HG02610 (cell line): ENCODE data around the gene BUB3.

ENCODE experiments used
- ATAC-seq: cut with Tn5 transposase; IDR thresholded peaks from one replicate; pipeline ENCODE4 v1.9.1; 2021; ENCODE audit warnings: mild to moderate bottlenecking, moderate library complexity; ENCODE audit not compliant: unreplicated experiment

Gene BUB3

GRCh38 chr10:123140983-123141390 is 13.2 kb upstream of the BUB3 start:
- ATAC-seq = no peak

GRCh38 chr10:123141791-123142700 is 12.2 kb upstream of the BUB3 start:
- ATAC-seq = no peak

GRCh38 chr10:123142701-123143161 is 11.5 kb upstream of the BUB3 start:
- no peak for ATAC-seq

- no peak for ATAC-seq
Observed at GRCh38 chr10:123143162-123143824, 10.9 kb upstream of the BUB3 start.

GRCh38 chr10:123143825-123144168 is 10.4 kb upstream of the BUB3 start:
- no peak for ATAC-seq

- no peak for ATAC-seq
Observed at GRCh38 chr10:123144697-123145541, 9.3 kb upstream of the BUB3 start.

- no peak for ATAC-seq
Observed at GRCh38 chr10:123145542-123146012, 8.6 kb upstream of the BUB3 start.

- no peak for ATAC-seq
Observed at GRCh38 chr10:123146013-123146893, 7.9 kb upstream of the BUB3 start.

- ATAC-seq = no peak
Observed at GRCh38 chr10:123146894-123147634, 7.1 kb upstream of the BUB3 start.

GRCh38 chr10:123147635-123148413 is 6.4 kb upstream of the BUB3 start, which contains the start of gene HMX2:
Gene HMX2 (plus strand): TSS chr10:123148136. CDS start chr10:123148379, 243 bp downstream.
- ATAC-seq = no peak

- ATAC-seq = no peak
Observed at GRCh38 chr10:123148414-123149161, 5.6 kb upstream of the BUB3 start.

GRCh38 chr10:123149162-123149567 is 5.0 kb upstream of the BUB3 start:
- ATAC-seq = no peak

GRCh38 chr10:123149568-123150270 is 4.5 kb upstream of the BUB3 start:
- no peak for ATAC-seq

GRCh38 chr10:123150271-123150985 is 3.8 kb upstream of the BUB3 start:
- no peak for ATAC-seq

GRCh38 chr10:123150986-123151736 is 3.0 kb upstream of the BUB3 start:
- ATAC-seq = no peak

GRCh38 chr10:123151737-123152135 is 2.5 kb upstream of the BUB3 start:
- ATAC-seq = no peak
